B cell (primary cell): Measurements from ENCODE around the gene PRRT1. TPM values are rescaled to one million over a fixed set of nuclear protein-coding genes. Genes with fewer than 3 reads are reported as not detected.

Experiments
- ATAC-seq: fragments of 200-7000 bp; cut with Tn5 transposase; one replicate; pipeline ENCODE4 v1.10.0; 2021; ENCODE audit warnings: low read depth, mild to moderate bottlenecking, moderate number of reproducible peaks, moderate library complexity
- CTCF ChIA-PET: fragments of 350-600 bp; sonication (Branson Sonifier 250); formaldehyde crosslinking; loops from one replicate; lab custom pipeline; 2021; ENCODE audit warnings: antibody characterized with exemption, inconsistent platforms; lab: Charles Lee
- POLR2A ChIA-PET: fragments of 350-600 bp; sonication (Branson Sonifier 250); formaldehyde crosslinking; loops from one replicate; lab custom pipeline; 2021; ENCODE audit warnings: antibody characterized with exemption; lab: Charles Lee
- DNase-seq: peaks from one replicate; pipeline ENCODE4 v3.0.0; 2013
- H2AFZ ChIP-seq: 2 replicates; pipeline ENCODE4 v1.6.1; 2012; ENCODE audit warnings: mild to moderate bottlenecking, low read depth, low read length; ENCODE audit not compliant: insufficient read depth, poor library complexity, severe bottlenecking
- H3K27ac ChIP-seq, 2 donors: 1 replicate in 1 of 2; 2 replicates in 1 of 2; pipeline ENCODE4 v1.5.1; 2012 to 2013; ENCODE audit warnings: low read length in 2 of 2, mild to moderate bottlenecking in 2 of 2, moderate library complexity in 1 of 2
- H3K27me3 ChIP-seq, 4 experiments: fragments of 200-600 bp in 1 of 4; sonication (generic) in 1 of 4; replicated peaks in 1 of 4; 1 replicate in 2 of 4; 2 replicates in 2 of 4; pipeline versions ENCODE4 v1.6.1 to v1.7.0; 2013 to 2016; ENCODE audit warnings: low read length in 3 of 4, mild to moderate bottlenecking in 2 of 4, mixed read lengths in 1 of 4, moderate library complexity in 1 of 4; ENCODE audit not compliant: insufficient read depth in 4 of 4, control insufficient read depth in 3 of 4; ENCODE audit errors: control extremely low read depth in 1 of 4
- H3K36me3 ChIP-seq, 2 experiments: replicated peaks in 1 of 2; 1 replicate in 1 of 2; 2 replicates in 1 of 2; pipeline versions ENCODE4 v1.6.1 to v1.7.1; 2013; ENCODE audit warnings: low read length in 1 of 2; ENCODE audit not compliant: insufficient read depth in 2 of 2, control insufficient read depth in 1 of 2; ENCODE audit errors: control extremely low read depth in 1 of 2, extremely low read depth in 1 of 2
- H3K4me1 ChIP-seq, 2 donors: fragments of 200-600 bp in 1 of 2; sonication (generic) in 1 of 2; 1 replicate in 1 of 2; 2 replicates in 1 of 2; pipeline versions ENCODE4 v1.5.1 to v1.6.1; 2013 to 2017; ENCODE audit warnings: low read length in 2 of 2; ENCODE audit not compliant: control insufficient read depth in 2 of 2, insufficient read depth in 2 of 2
- H3K4me2 ChIP-seq: replicated peaks from 2 replicates; pipeline ENCODE3; 2012; ENCODE audit warnings: mild to moderate bottlenecking, low read depth, low read length; ENCODE audit not compliant: poor library complexity, severe bottlenecking
- H3K4me3 ChIP-seq, 5 experiments: fragments of 200-600 bp in 1 of 5; sonication (generic) in 1 of 5; 1 replicate in 3 of 5; 2 replicates in 2 of 5; pipeline versions ENCODE4 v1.5.1 to v1.7.0; 2011 to 2016; ENCODE audit warnings: low read length in 4 of 5, mild to moderate bottlenecking in 4 of 5, low read depth in 2 of 5, control low read depth in 1 of 5, moderate library complexity in 1 of 5; ENCODE audit not compliant: insufficient read depth in 1 of 5; ENCODE audit errors: control extremely low read depth in 1 of 5, extremely low read depth in 1 of 5
- H3K79me2 ChIP-seq: fragments of 200-600 bp; sonication (generic); one replicate; pipeline ENCODE4 v1.6.0; 2016; ENCODE audit warnings: low read length; ENCODE audit not compliant: control insufficient read depth, insufficient read depth
- H3K9ac ChIP-seq: fragments of 200-600 bp; sonication (generic); 2 replicates; pipeline ENCODE4 v1.6.1; 2017; ENCODE audit warnings: mild to moderate bottlenecking, low read length, moderate library complexity
- H3K9me3 ChIP-seq, 3 donors: one replicate each; pipeline versions ENCODE4 v1.6.1 to v1.7.1; 2013; ENCODE audit warnings: low read length in 2 of 3; ENCODE audit not compliant: control insufficient read depth in 2 of 3, insufficient read depth in 1 of 3; ENCODE audit errors: control extremely low read depth in 1 of 3
- H4K20me1 ChIP-seq: 2 replicates; pipeline ENCODE4 v1.6.0; 2012; ENCODE audit warnings: mild to moderate bottlenecking, low read length; ENCODE audit not compliant: insufficient read depth, control insufficient read depth, poor library complexity, severe bottlenecking
- H3K27ac Mint-ChIP-seq: one replicate; pipeline ENCODE4 v1.8.0; 2021; ENCODE audit warnings: mixed read lengths
- H3K27me3 Mint-ChIP-seq: one replicate; pipeline ENCODE4 v1.8.0; 2021; ENCODE audit warnings: mixed read lengths
- H3K4me1 Mint-ChIP-seq: one replicate; pipeline ENCODE4 v1.8.0; 2021; ENCODE audit warnings: mixed read lengths
- H3K4me3 Mint-ChIP-seq: one replicate; pipeline ENCODE4 v1.8.0; 2021; ENCODE audit warnings: mixed read lengths
- H3K9me3 Mint-ChIP-seq: one replicate; pipeline ENCODE4 v1.8.0; 2022; ENCODE audit warnings: mixed read lengths; ENCODE audit not compliant: insufficient read depth
- EZH2 ChIP-seq: IDR thresholded peaks from 2 replicates; pipeline ENCODE4 v1.6.1; 2012; ENCODE audit warnings: borderline replicate concordance, low read depth, mild to moderate bottlenecking, moderate library complexity, low read length; ENCODE audit not compliant: insufficient read depth, poor library complexity, severe bottlenecking
- WGBS: methylation state at CpG from one replicate; pipeline ENCODE4 v1.1.5; 2013; ENCODE audit warnings: missing lambda C conversion rate; ENCODE audit not compliant: insufficient coverage; 5-methylcytosine and 5-hydroxymethylcytosine counted together
- intact Hi-C: fragments of 100-400 bp; cut with micrococcal nuclease; formaldehyde crosslinking; loops from one replicate; pipeline ENCODE4 v1.10.0; 2022
- polyA plus RNA-seq: library from polyadenylated mRNA; depleted of rRNA; stranded (reverse); fragments of >200 nt; gene quantifications from 2 replicates; pipeline ENCODE4 v1.2.3, GENCODE V29; 2012
- total RNA-seq, 2 donors: library from RNA; stranded (reverse); fragments of 120-200 nt in 1 of 2; gene quantifications; 1 replicate in 1 of 2; 2 replicates in 1 of 2; pipeline versions ENCODE4 v1.2.3 to v1.2.4, GENCODE V29; 2013 to 2022
- TF ChIP-seq, protein P1 (sequence below): fragments of 200-600 bp; IDR thresholded peaks from one replicate; pipeline ENCODE4 v1.8.0; 2022; ENCODE audit warnings: antibody characterized with exemption, mild to moderate bottlenecking

The PRRT1 gene
- total and polyA plus RNA-seq, 2 donors (not counting 1 experiment from before 2014, with no cell fraction given), result not detected

GRCh38 chr6:32176476-32177182 lies 24.9 kb upstream of the PRRT1 start:
- Histone ChIP-seq H3K4me3 (peak overlapping the region; percentile 75 to 87 (median 82)), H3K4me1 (peaks cover 34 to 50% of the 10 kb centered on the region in 2 donors), H3K9me3 (no peaks in the 10 kb centered on the region), H3K9ac (peak overlapping the region; percentile 81), H4K20me1 (no peaks in the 10 kb centered on the region), H3K27ac (peak overlapping the region; percentile 97 to 98), H3K36me3 (peaks cover 0 to 15% of the 10 kb centered on the region in 2 experiments), H2AFZ (peak overlapping the region; percentile 86), H3K4me2 (peak overlapping the region; percentile 93), H3K27me3 (no peaks in the 10 kb centered on the region), H3K79me2 (peaks cover 25% of the 10 kb centered on the region)
- DNase-seq, result no peak
- Mint-ChIP-seq H3K4me3 (peak overlapping the region; percentile 97), H3K27me3 (no peaks in the 10 kb centered on the region), H3K9me3 (no peaks in the 10 kb centered on the region), H3K27ac (peak overlapping the region; percentile 99), H3K4me1 (peaks cover 71% of the 10 kb centered on the region)
- TF ChIP-seq, protein P1, sequence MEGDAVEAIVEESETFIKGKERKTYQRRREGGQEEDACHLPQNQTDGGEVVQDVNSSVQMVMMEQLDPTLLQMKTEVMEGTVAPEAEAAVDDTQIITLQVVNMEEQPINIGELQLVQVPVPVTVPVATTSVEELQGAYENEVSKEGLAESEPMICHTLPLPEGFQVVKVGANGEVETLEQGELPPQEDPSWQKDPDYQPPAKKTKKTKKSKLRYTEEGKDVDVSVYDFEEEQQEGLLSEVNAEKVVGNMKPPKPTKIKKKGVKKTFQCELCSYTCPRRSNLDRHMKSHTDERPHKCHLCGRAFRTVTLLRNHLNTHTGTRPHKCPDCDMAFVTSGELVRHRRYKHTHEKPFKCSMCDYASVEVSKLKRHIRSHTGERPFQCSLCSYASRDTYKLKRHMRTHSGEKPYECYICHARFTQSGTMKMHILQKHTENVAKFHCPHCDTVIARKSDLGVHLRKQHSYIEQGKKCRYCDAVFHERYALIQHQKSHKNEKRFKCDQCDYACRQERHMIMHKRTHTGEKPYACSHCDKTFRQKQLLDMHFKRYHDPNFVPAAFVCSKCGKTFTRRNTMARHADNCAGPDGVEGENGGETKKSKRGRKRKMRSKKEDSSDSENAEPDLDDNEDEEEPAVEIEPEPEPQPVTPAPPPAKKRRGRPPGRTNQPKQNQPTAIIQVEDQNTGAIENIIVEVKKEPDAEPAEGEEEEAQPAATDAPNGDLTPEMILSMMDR, result no peak
- TF ChIP-seq EZH2, result no peak
- ATAC-seq, result no peak
- ChIA-PET CTCF (interaction anchor here (1.0 to 1.4 kb wide), 5 partner anchors 19 to 58 kb away, joined by 3 to 6 read pairs (median 6); no protein-coding TSS in a partner anchor), POLR2A (interaction anchor here (1.0 to 3.0 kb wide), 6 partner anchors 14 to 795 kb away, joined by 3 to 25 read pairs (median 9); partner anchors contain the start of genes FKBPL, GPSM3 and PBX2)
- intact Hi-C loops, result loop anchor here (1.0 to 5.0 kb wide), 7 partner anchors 14 to 1396 kb away; partner anchors contain the start of genes CSNK2B, HSD17B8, LY6G5B and NELFE
- WGBS, result 63% methylated on average over 4 of the region's 5 CpGs
